Fibroblast of the aortic adventitia (primary cell): ENCODE results near the gene SCN8A. TPM values are rescaled to one million over a fixed set of nuclear protein-coding genes. Genes with fewer than 3 reads are reported as not detected.

Experiments
- DNase-seq: peaks from one replicate; pipeline ENCODE4 v3.0.0-alpha.2; 2010; ENCODE audit warnings: low read depth
- H3K4me3 ChIP-seq: 2 replicates; pipeline ENCODE4 v1.5.1; 2011; ENCODE audit warnings: low read depth, mild to moderate bottlenecking, control low read depth, low read length, moderate library complexity
- CTCF ChIP-seq: IDR thresholded peaks from 2 replicates; pipeline ENCODE4 v1.5.1; 2011; ENCODE audit warnings: mild to moderate bottlenecking, low read length, control low read depth, inconsistent platforms; ENCODE audit not compliant: insufficient read depth
- total RNA-seq: library from RNA; depleted of rRNA; stranded (reverse); fragments of >200 nt; gene quantifications from 2 replicates; pipeline ENCODE4 v1.2.3, GENCODE V29; 2012; ENCODE audit warnings: low replicate concordance

The SCN8A gene
- total RNA-seq, 1 donor = 7.9 TPM

DNA sequence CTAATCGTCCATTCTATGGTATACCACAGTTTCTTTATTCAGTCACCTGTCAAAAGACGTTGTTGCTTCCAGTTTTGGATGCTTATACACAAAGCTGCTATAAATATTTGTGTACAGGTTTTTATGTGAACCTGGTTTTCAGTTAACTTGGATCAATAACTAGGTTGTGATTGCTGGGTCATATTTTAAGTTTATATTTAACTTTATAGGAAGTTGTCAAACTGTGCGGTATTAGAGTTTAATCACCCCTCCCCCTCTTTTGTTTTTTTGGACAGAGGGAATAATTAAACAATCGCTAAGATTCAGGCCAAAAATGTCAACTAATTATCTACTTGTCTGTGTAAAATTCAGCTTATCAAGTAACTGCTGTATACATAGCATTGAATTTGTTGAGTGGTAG is 34.3 kb downstream of the SCN8A start:
- no peak for DNase-seq
- no peak for TF ChIP-seq CTCF
- H3K4me3 ChIP-seq = no peak overlapping the region

- DNase-seq = no peak
- no peak overlapping the region for H3K4me3 ChIP-seq
- TF ChIP-seq CTCF = no peak
These were observed 35.1 kb downstream of the SCN8A start for GRCh38 chr12:51626115-51626514.

- no peak overlapping the region for H3K4me3 ChIP-seq
- no peak for DNase-seq
- TF ChIP-seq CTCF = no peak
These were observed 35.6 kb downstream of the SCN8A start for GRCh38 chr12:51626629-51627028.

- DNase-seq = no peak
- TF ChIP-seq CTCF = no peak
- no peak overlapping the region for H3K4me3 ChIP-seq
These were observed 39.3 kb downstream of the SCN8A start for GRCh38 chr12:51630256-51630880.

DNA sequence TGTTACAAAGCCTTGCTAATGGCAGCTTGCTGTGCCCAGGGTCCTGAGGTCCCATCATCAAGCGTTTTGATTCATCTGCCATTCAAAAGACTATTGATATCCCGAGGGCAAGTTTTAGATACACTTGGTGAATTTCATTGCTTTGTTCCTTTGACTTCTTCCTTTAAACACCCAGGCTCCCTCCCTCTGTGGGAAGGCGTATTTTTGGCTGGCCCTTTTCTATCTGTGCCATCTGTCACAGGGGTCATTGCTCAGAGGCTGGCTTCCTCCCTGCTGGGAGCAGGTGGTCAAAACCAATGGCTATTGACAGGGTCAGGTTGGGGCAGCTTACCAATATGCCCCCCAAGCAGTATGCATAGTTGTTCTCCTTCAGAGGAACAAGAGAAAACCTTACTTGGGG is 40.0 kb downstream of the SCN8A start:
- no peak for DNase-seq
- H3K4me3 ChIP-seq = no peak overlapping the region
- TF ChIP-seq CTCF = no peak

- DNase-seq = peak; percentile 55
- H3K4me3 ChIP-seq = no peak overlapping the region
These were observed 40.6 kb downstream of the SCN8A start for GRCh38 chr12:51631591-51631990.

More at GRCh38 chr12:51631591-51631990, 40.6 kb downstream of the SCN8A start:
- TF ChIP-seq CTCF = no peak
